ENCODE data around the gene GMEB1.

GMEB1 gene

DNA sequence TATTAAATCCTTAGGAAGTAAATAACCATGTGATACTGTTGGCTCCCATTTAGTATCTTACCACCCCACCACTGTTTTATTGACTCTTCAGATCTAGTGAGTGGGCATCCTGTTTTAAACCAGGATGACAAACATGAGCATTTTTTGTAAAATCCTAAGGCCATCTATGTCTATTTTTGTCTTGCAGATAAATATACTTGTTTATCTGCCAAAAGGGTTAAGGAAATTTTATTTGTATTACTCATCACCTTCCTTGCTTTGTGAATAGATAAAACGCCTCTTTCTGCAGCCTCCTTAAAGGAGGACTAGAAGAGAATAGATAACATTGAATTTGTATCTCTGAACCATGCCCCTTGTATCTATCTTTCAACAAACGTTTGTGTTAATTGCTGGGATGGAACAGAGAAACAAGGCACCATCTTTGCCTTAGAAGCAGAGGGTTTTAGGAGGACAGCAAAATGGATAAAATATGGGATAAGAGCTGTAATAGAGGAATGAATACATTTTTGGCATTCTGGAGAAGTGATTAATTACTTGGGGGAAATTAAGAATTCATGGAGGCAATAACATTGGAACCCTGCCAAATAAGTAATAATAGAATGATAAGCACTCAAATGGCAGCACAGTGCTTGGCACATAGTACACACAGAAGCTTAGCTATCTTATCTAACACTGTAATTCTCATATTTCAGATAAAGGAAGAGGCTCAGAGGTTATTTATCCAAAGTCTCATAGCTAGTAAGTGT is 82.9 kb downstream of the GMEB1 start:
- DNase-seq (ENCODE audit: low read depth), result no peak

- no peak for DNase-seq (ENCODE audit: low read depth)
Measured at GRCh38 chr1:28755701-28756100, 87.1 kb downstream of the GMEB1 start.

GRCh38 chr1:28756846-28757245 is 88.3 kb downstream of the GMEB1 start:
- DNase-seq (ENCODE audit: low read depth), result no peak

DNA sequence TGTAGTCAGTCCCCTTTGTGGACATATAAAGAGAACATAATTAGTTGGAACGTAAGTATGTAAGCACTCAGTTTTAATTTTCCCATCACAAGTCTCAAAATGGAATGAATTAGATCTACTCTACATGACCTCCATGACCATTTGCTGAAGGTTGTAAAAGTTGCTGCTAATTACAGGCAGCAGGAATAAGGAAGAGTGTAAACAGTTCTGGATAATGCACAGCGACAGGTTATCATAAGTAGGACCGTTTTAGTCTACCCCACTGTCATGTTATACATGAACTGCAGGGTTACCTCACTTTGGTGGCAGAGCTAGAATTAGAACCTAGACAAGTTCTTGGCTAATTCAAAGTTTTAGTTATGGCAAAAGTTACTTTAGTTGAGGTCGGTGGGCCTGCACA is 89.8 kb downstream of the GMEB1 start:
- no peak for DNase-seq (ENCODE audit: low read depth)

DNA sequence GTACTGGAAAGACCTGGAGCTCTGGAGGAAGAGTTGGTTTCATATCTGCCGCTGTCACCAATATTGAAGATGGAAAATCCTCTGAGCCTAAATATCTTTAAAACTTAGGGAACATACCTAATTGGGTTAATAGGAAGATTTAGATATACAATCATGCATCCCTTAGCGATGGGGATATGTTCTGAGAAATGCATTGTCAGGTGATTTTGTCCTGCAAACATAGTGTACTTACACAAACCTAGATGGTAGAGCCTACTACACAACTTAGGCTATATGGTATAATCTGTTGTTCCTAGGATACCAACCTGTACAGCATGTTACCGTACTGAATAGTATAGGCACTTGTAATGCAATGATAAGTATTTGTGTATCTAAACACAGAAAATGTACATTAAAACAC is 90.7 kb downstream of the GMEB1 start:
- no peak for DNase-seq (ENCODE audit: low read depth)

DNA sequence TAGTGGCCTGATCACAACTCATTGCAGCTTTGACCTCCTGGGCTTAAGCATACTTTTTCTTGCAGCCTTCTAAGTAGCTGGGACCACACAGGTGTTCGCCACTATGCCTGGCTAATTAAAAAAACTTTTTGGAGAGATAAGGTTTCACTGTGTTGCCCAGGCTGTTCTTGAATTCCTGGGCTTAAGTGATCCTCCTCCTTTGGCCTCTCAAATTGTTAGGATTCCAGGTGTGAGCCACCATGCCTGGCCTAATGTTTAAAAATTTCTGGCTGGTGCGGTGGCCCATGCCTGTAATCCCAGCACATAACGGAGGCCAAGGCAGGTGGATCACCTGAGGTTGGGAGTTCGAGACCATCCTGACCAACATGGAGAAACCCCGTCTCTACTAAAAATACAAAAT is 92.6 kb downstream of the GMEB1 start:
- no peak for DNase-seq (ENCODE audit: low read depth)

DNA sequence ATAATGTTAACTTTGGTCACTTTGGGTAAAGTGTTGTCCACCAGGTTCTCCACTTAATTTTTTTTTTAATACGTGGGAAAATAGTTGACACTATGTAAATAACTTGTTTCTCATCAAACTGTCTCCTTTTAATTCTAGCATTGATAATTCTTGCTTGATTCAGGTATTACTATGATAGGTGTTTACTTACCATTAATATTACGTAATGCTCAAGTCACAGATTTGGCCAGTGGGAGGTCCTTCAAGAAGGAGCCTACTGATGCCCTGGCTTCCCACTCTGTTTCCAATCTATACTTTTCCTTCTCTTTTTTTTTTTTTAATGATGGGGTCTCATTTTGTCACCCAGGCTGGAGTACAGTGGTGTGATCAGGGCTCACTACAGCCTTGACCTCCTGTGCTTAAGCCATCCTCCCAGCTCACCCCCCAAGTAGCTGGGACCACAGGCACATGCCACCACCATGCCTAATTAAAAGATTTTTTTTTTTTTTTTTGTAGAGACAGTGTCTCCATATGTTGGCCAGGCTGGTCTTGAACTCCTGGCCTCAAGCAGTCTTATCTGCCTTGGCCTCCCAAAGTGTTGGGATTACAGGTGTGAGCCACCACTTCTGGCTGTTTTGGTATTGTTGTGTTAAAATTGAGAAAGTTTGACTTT is 98.1 kb downstream of the GMEB1 start:
- DNase-seq (ENCODE audit: low read depth), result no peak

All from activated gamma-delta T cell treated with anti-CD3 and anti-CD28 coated beads, Interleukin-2, amount 50 U/mL, for 16 hours (primary cell).